Measurements from ENCODE around the gene MYBBP1A.

Gene MYBBP1A

GRCh38 chr17:4572131-4572530 lies 16.9 kb upstream of the MYBBP1A start:
- DNase-seq (ENCODE audit: low read depth in 2 of 2): no peak

- no peak for DNase-seq (ENCODE audit: low read depth in 2 of 2)
These were observed 14.4 kb upstream of the MYBBP1A start for GRCh38 chr17:4569591-4569990.

- peak; percentile 39 to 44 for DNase-seq (ENCODE audit: low read depth in 2 of 2)
These were observed 11.6 kb upstream of the MYBBP1A start for GRCh38 chr17:4566785-4567184.

GRCh38 chr17:4565209-4566141 lies 10.3 kb upstream of the MYBBP1A start:
- peak; percentile 40 to 49 for DNase-seq (ENCODE audit: low read depth in 2 of 2)

- DNase-seq (ENCODE audit: low read depth in 2 of 2): no peak
These were observed 7.1 kb upstream of the MYBBP1A start for GRCh38 chr17:4562015-4562969.

GRCh38 chr17:4560837-4561256 lies 5.7 kb upstream of the MYBBP1A start:
- no peak for DNase-seq (ENCODE audit: low read depth in 2 of 2)

- no peak for DNase-seq (ENCODE audit: low read depth in 2 of 2)
These were observed 5.2 kb upstream of the MYBBP1A start, which contains the start of gene GGT6 for GRCh38 chr17:4560421-4560820. Gene GGT6, minus strand, starts transcription at chr17:4560577. Its CDS starts 56 bp downstream, at chr17:4560521.

GRCh38 chr17:4559966-4560365 lies 4.8 kb upstream of the MYBBP1A start:
- DNase-seq (ENCODE audit: low read depth in 2 of 2): no peak

GRCh38 chr17:4559139-4559791 lies 4.1 kb upstream of the MYBBP1A start:
- no peak for DNase-seq (ENCODE audit: low read depth in 2 of 2)

- DNase-seq (ENCODE audit: low read depth in 2 of 2): no peak
These were observed 3.3 kb upstream of the MYBBP1A start for GRCh38 chr17:4558347-4558971.

- no peak for DNase-seq (ENCODE audit: low read depth in 2 of 2)
These were observed 2.6 kb upstream of the MYBBP1A start for GRCh38 chr17:4557626-4558346.

- no peak for DNase-seq (ENCODE audit: low read depth in 2 of 2)
These were observed 1.8 kb upstream of the MYBBP1A start for GRCh38 chr17:4556996-4557395.

- DNase-seq (ENCODE audit: low read depth in 2 of 2): no peak
These were observed 932 bp upstream of the MYBBP1A start for GRCh38 chr17:4555873-4556759.

GRCh38 chr17:4554441-4554996 lies 665 bp downstream of the MYBBP1A start:
- DNase-seq (ENCODE audit: low read depth in 2 of 2): no peak

- DNase-seq (ENCODE audit: low read depth in 2 of 2): no peak
These were observed 1.5 kb downstream of the MYBBP1A start for GRCh38 chr17:4553669-4554068.

GRCh38 chr17:4551796-4552525 lies 3.2 kb downstream of the MYBBP1A start:
- DNase-seq (ENCODE audit: low read depth in 2 of 2): no peak

- DNase-seq (ENCODE audit: low read depth in 2 of 2): no peak
These were observed 4.0 kb downstream of the MYBBP1A start for GRCh38 chr17:4551141-4551540.

- no peak for DNase-seq (ENCODE audit: low read depth in 2 of 2)
These were observed 4.6 kb downstream of the MYBBP1A start for GRCh38 chr17:4550534-4551039.

All from stimulated activated CD4-positive, alpha-beta T cell treated with anti-CD3 and anti-CD28 coated beads, Interleukin-4, amount 100 ng/mL, for 48 hours (primary cell).